DOHH2 (cell line): Measurements from ENCODE around the gene CDK14.

Source experiments
- H3F3A ChIP-seq: fragments of 200-600 bp; sonication (generic), shearing (Covaris generic); 2 replicates; pipeline ENCODE4 v1.6.0; 2016; ENCODE audit warnings: antibody characterized with exemption, mild to moderate bottlenecking; ENCODE audit not compliant: control insufficient read depth, insufficient read depth
- H3K27ac ChIP-seq: fragments of 200-600 bp; sonication (generic); 2 replicates; pipeline ENCODE4 v1.5.1; 2014; ENCODE audit warnings: low read depth, mild to moderate bottlenecking, low read length, moderate library complexity
- H3K27me3 ChIP-seq: fragments of 200-600 bp; sonication (generic); 2 replicates; pipeline ENCODE4 v1.6.1; 2014; ENCODE audit warnings: mild to moderate bottlenecking, low read length, mixed read lengths; ENCODE audit not compliant: control insufficient read depth
- H3K36me3 ChIP-seq: fragments of 200-600 bp; sonication (generic); 2 replicates; pipeline ENCODE4 v1.6.1; 2014; ENCODE audit warnings: mild to moderate bottlenecking, low read length, moderate library complexity, mixed read lengths; ENCODE audit not compliant: control insufficient read depth
- H3K4me1 ChIP-seq: fragments of 200-600 bp; sonication (generic); 2 replicates; pipeline ENCODE4 v1.6.1; 2014; ENCODE audit warnings: mild to moderate bottlenecking, low read length, mixed read lengths; ENCODE audit not compliant: control insufficient read depth
- H3K4me2 ChIP-seq: fragments of 200-600 bp; sonication (generic); 2 replicates; pipeline ENCODE4 v1.6.0; 2014; ENCODE audit warnings: mild to moderate bottlenecking, low read length, moderate library complexity
- H3K4me3 ChIP-seq: fragments of 200-600 bp; sonication (generic); 2 replicates; pipeline ENCODE4 v1.5.1; 2014; ENCODE audit warnings: mild to moderate bottlenecking, low read length, mixed read lengths
- H3K79me2 ChIP-seq: fragments of 200-600 bp; sonication (generic); 2 replicates; pipeline ENCODE4 v1.6.1; 2014; ENCODE audit warnings: mild to moderate bottlenecking, low read length, mixed read lengths; ENCODE audit not compliant: control insufficient read depth
- H3K9me2 ChIP-seq: fragments of 200-600 bp; sonication (generic); replicated peaks from 2 replicates; pipeline ENCODE4 v1.6.1; 2014; ENCODE audit warnings: mild to moderate bottlenecking, low read length, mixed read lengths; ENCODE audit not compliant: control insufficient read depth
- H3K9me3 ChIP-seq: fragments of 200-600 bp; sonication (generic); 2 replicates; pipeline ENCODE4 v1.6.1; 2014; ENCODE audit warnings: antibody characterized with exemption, low read length, mixed read lengths; ENCODE audit not compliant: control insufficient read depth, insufficient read depth
- H4K20me1 ChIP-seq: fragments of 200-600 bp; sonication (generic); 2 replicates; pipeline ENCODE4 v1.6.0; 2014; ENCODE audit warnings: low read depth, mild to moderate bottlenecking, antibody characterized with exemption, low read length, moderate library complexity; ENCODE audit not compliant: control insufficient read depth, insufficient read depth
- CTCF ChIP-seq: fragments of 200-600 bp; sonication (generic); IDR thresholded peaks from one replicate; pipeline ENCODE4 v1.5.1; 2014; ENCODE audit warnings: antibody characterized with exemption, mild to moderate bottlenecking, low read depth, low read length; ENCODE audit not compliant: poor library complexity, severe bottlenecking
- EZH2phosphoT487 ChIP-seq: fragments of 200-600 bp; sonication (generic); IDR thresholded peaks from 2 replicates; pipeline ENCODE4 v1.6.1; 2017; ENCODE audit warnings: borderline replicate concordance, mild to moderate bottlenecking, antibody characterized with exemption, low read length, moderate library complexity, mixed read lengths

The CDK14 gene

GRCh38 chr7:91187061-91187460 lies 590.9 kb downstream of the CDK14 start:
- Histone ChIP-seq H4K20me1 (no peaks in the 10 kb centered on the region), H3K9me3 (no peaks in the 10 kb centered on the region), H3K27ac (no peak overlapping the region), H3K36me3 (no peaks in the 10 kb centered on the region), H3K27me3 (no peaks in the 10 kb centered on the region), H3K79me2 (no peaks in the 10 kb centered on the region), H3K9me2 (no peaks in the 10 kb centered on the region), H3K4me3 (no peak overlapping the region), H3K4me2 (no peak overlapping the region), H3K4me1 (no peaks in the 10 kb centered on the region), H3F3A (no peaks in the 10 kb centered on the region)
- TF ChIP-seq EZH2phosphoT487 (no peak), CTCF (no peak)

GRCh38 chr7:91191771-91192170 lies 595.6 kb downstream of the CDK14 start:
- Histone ChIP-seq H3K36me3 (no peaks in the 10 kb centered on the region), H3K4me1 (no peaks in the 10 kb centered on the region), H3K4me2 (no peak overlapping the region), H3K4me3 (no peak overlapping the region), H4K20me1 (no peaks in the 10 kb centered on the region), H3K79me2 (no peaks in the 10 kb centered on the region), H3K9me2 (no peaks in the 10 kb centered on the region), H3K27me3 (no peaks in the 10 kb centered on the region), H3K27ac (no peak overlapping the region), H3F3A (no peaks in the 10 kb centered on the region), H3K9me3 (no peaks in the 10 kb centered on the region)
- TF ChIP-seq EZH2phosphoT487, result no peak
- TF ChIP-seq CTCF, result no peak

- no peaks in the 10 kb centered on the region for H3K9me2 ChIP-seq
- H3K36me3 ChIP-seq, result no peaks in the 10 kb centered on the region
- no peak overlapping the region for H3K27ac ChIP-seq
Measured at GRCh38 chr7:91193141-91193540, 597.0 kb downstream of the CDK14 start.

More at GRCh38 chr7:91193141-91193540, 597.0 kb downstream of the CDK14 start:
- Histone ChIP-seq H4K20me1 (no peaks in the 10 kb centered on the region), H3K79me2 (no peaks in the 10 kb centered on the region), H3F3A (no peaks in the 10 kb centered on the region), H3K4me1 (no peaks in the 10 kb centered on the region), H3K9me3 (no peaks in the 10 kb centered on the region), H3K27me3 (no peaks in the 10 kb centered on the region), H3K4me2 (no peak overlapping the region), H3K4me3 (no peak overlapping the region)
- TF ChIP-seq CTCF, result no peak
- TF ChIP-seq EZH2phosphoT487, result no peak
